ENCODE data around the gene PLCD3. TPM values are rescaled to one million over a fixed set of nuclear protein-coding genes. Genes with fewer than 3 reads are reported as not detected.

PLCD3 gene
- total and polyA plus RNA-seq, 10 of the 15 experiments (the other 5 are each of a cell fraction or from before 2014, with no cell fraction given) = 0.02 to 1.6 (median 0.44) TPM

DNA sequence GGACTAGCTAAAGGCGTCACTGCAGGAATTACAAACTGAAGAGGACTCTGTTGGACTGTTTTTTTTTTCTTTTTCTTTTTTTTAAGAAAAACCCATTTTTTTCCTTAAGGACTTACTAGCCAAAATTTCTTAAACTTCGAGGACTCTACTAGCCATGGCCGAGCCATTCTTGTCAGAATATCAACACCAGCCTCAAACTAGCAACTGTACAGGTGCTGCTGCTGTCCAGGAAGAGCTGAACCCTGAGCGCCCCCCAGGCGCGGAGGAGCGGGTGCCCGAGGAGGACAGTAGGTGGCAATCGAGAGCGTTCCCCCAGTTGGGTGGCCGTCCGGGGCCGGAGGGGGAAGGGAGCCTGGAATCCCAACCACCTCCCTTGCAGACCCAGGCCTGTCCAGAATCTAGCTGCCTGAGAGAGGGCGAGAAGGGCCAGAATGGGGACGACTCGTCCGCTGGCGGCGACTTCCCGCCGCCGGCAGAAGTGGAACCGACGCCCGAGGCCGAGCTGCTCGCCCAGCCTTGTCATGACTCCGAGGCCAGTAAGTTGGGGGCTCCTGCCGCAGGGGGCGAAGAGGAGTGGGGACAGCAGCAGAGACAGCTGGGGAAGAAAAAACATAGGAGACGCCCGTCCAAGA, 16.8 kb upstream of the PLCD3 start (continued):
- TF ChIP-seq, protein P1, sequence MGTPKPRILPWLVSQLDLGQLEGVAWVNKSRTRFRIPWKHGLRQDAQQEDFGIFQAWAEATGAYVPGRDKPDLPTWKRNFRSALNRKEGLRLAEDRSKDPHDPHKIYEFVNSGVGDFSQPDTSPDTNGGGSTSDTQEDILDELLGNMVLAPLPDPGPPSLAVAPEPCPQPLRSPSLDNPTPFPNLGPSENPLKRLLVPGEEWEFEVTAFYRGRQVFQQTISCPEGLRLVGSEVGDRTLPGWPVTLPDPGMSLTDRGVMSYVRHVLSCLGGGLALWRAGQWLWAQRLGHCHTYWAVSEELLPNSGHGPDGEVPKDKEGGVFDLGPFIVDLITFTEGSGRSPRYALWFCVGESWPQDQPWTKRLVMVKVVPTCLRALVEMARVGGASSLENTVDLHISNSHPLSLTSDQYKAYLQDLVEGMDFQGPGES (IDR thresholded peaks at IDR 0.05) = no peak
- TF ChIP-seq PAX5 (IDR thresholded peaks at IDR 0.05; ENCODE audit: borderline replicate concordance, low read depth, low read length) = 0 out of 2 replicates have a peak, but pooled peaks have one; percentile 39
- TF ChIP-seq SREBF1 (IDR thresholded peaks at IDR 0.05; ENCODE audit: low read length) = no peak
- TF ChIP-seq DPF2 (IDR thresholded peaks at IDR 0.05) = no peak
- TF ChIP-seq, protein P2, sequence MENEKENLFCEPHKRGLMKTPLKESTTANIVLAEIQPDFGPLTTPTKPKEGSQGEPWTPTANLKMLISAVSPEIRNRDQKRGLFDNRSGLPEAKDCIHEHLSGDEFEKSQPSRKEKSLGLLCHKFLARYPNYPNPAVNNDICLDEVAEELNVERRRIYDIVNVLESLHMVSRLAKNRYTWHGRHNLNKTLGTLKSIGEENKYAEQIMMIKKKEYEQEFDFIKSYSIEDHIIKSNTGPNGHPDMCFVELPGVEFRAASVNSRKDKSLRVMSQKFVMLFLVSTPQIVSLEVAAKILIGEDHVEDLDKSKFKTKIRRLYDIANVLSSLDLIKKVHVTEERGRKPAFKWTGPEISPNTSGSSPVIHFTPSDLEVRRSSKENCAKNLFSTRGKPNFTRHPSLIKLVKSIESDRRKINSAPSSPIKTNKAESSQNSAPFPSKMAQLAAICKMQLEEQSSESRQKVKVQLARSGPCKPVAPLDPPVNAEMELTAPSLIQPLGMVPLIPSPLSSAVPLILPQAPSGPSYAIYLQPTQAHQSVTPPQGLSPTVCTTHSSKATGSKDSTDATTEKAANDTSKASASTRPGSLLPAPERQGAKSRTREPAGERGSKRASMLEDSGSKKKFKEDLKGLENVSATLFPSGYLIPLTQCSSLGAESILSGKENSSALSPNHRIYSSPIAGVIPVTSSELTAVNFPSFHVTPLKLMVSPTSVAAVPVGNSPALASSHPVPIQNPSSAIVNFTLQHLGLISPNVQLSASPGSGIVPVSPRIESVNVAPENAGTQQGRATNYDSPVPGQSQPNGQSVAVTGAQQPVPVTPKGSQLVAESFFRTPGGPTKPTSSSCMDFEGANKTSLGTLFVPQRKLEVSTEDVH (IDR thresholded peaks at IDR 0.05; ENCODE audit: low read depth, partially characterized antibody) = no peak
- TF ChIP-seq ZSCAN29 (IDR thresholded peaks at IDR 0.05) = no peak
- TF ChIP-seq MYB (IDR thresholded peaks at IDR 0.05; ENCODE audit: borderline replicate concordance, low read depth, low read length) = no peak
- TF ChIP-seq SMAD5 (IDR thresholded peaks at IDR 0.05; ENCODE audit: low read depth) = 0 out of 2 replicates have a peak, but pooled peaks have one; percentile 29
- TF ChIP-seq IKZF1 (conservative IDR thresholded peaks at IDR 0.05) = peak; percentile 43
- TF ChIP-seq RFX5 (IDR thresholded peaks at IDR 0.05; ENCODE audit: low read depth, low read length) = no peak
- 0 out of 2 replicates have a peak, but pooled peaks have one; percentile 28 for TF ChIP-seq NR2F1 (conservative IDR thresholded peaks at IDR 0.05)
- no peak for TF ChIP-seq GABPA (IDR thresholded peaks at IDR 0.05; ENCODE audit: low read depth)
- TF ChIP-seq SMC3 (IDR thresholded peaks at IDR 0.05; ENCODE audit: borderline replicate concordance, low read length) = peak; percentile 39; the same call in 1 of the 2 replicates
- TF ChIP-seq EED (IDR thresholded peaks at IDR 0.05; ENCODE audit: low read depth) = no peak; the same call in 1 of the 2 replicates
- TF ChIP-seq FOS (IDR thresholded peaks at IDR 0.05; ENCODE audit: borderline replicate concordance, extremely low read depth, insufficient read length) = no peak
- TF ChIP-seq YY1 (IDR thresholded peaks at IDR 0.05; ENCODE audit: low read depth, low read length) = 0 out of 2 replicates have a peak, but pooled peaks have one; percentile 36
- TF ChIP-seq ZNF384 (IDR thresholded peaks at IDR 0.05; ENCODE audit: borderline replicate concordance, low read depth, low read length) = no peak
- TF ChIP-seq, protein P3, sequence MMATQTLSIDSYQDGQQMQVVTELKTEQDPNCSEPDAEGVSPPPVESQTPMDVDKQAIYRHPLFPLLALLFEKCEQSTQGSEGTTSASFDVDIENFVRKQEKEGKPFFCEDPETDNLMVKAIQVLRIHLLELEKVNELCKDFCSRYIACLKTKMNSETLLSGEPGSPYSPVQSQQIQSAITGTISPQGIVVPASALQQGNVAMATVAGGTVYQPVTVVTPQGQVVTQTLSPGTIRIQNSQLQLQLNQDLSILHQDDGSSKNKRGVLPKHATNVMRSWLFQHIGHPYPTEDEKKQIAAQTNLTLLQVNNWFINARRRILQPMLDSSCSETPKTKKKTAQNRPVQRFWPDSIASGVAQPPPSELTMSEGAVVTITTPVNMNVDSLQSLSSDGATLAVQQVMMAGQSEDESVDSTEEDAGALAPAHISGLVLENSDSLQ (IDR thresholded peaks at IDR 0.05) = no peak
- TF ChIP-seq TARDBP (IDR thresholded peaks at IDR 0.05; ENCODE audit: borderline replicate concordance) = peak; percentile 22; the same call in 1 of the 2 replicates
- TF ChIP-seq, protein P4, sequence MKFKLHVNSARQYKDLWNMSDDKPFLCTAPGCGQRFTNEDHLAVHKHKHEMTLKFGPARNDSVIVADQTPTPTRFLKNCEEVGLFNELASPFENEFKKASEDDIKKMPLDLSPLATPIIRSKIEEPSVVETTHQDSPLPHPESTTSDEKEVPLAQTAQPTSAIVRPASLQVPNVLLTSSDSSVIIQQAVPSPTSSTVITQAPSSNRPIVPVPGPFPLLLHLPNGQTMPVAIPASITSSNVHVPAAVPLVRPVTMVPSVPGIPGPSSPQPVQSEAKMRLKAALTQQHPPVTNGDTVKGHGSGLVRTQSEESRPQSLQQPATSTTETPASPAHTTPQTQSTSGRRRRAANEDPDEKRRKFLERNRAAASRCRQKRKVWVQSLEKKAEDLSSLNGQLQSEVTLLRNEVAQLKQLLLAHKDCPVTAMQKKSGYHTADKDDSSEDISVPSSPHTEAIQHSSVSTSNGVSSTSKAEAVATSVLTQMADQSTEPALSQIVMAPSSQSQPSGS (IDR thresholded peaks at IDR 0.05; ENCODE audit: low read length) = no peak
- no peak for TF ChIP-seq BMI1 (IDR thresholded peaks at IDR 0.05; ENCODE audit: borderline replicate concordance)
- no peak for TF ChIP-seq NFYA (IDR thresholded peaks at IDR 0.05; ENCODE audit: borderline replicate concordance, low read depth, low read length)
